GM18526 (cell line): ENCODE measurements around the gene SF3B2.

ENCODE experiments used
- POLR2A ChIP-seq: IDR thresholded peaks from 3 replicates; pipeline ENCODE4 v1.6.1; 2011; ENCODE audit not compliant: insufficient read length; ENCODE audit errors: extremely low read depth

Gene SF3B2

GRCh38 chr11:66037327-66037726 is 14.8 kb upstream of the SF3B2 start:
- TF ChIP-seq POLR2A = no peak

- no peak for TF ChIP-seq POLR2A
Observed at GRCh38 chr11:66039765-66040164, 12.4 kb upstream of the SF3B2 start.

GRCh38 chr11:66042227-66042995 is 9.8 kb upstream of the SF3B2 start:
- TF ChIP-seq POLR2A = no peak

DNA sequence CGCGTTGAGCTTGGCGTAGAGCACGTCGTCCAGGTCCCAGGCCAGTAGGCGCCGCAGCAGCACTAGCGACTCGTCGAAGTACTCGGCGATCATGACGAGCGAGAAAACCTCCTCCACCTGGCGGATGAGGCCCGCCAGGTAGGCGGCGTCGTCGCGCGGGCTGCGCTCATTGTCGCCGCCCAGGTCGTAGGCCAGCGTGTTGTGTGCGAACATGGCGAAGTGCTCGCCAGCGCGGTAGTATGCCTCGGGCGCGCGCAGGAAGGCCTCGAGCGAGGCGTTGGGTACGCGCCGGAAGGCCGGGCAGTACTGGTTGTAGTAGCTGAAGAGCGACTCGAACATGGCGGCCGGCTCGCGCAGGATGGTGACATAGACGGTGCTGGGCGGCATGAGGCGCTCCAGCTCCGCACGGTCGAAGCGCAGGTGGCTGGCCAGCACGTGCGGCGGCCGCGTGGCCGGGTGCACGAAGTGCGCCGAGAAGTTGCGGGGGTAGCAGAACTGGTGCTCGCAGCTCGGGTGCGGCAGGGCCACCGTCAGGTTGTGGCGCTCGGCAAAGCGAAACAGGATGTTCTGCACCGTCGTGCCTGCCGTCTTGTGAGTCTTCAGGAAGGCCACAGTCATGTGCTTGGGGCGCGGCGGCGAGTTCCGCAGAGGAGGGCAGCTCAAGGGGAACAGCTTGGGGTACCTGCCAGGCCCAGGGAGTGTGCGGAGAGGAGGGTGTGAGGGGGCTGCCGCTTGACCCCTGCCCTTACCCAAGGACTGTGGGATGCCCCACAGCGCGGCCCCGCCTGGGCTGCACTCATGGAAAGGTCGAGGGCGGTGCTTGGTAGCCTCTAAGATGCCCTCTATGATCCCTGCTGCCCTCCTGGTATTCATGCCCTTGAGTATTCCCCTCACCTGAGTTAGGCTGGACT is 8.9 kb upstream of the SF3B2 start:
- TF ChIP-seq POLR2A = no peak

GRCh38 chr11:66044757-66045156 is 7.4 kb upstream of the SF3B2 start:
- no peak for TF ChIP-seq POLR2A

- no peak for TF ChIP-seq POLR2A
Observed at GRCh38 chr11:66045177-66045639, 7.0 kb upstream of the SF3B2 start.

GRCh38 chr11:66046901-66047300 is 5.3 kb upstream of the SF3B2 start:
- no peak for TF ChIP-seq POLR2A

DNA sequence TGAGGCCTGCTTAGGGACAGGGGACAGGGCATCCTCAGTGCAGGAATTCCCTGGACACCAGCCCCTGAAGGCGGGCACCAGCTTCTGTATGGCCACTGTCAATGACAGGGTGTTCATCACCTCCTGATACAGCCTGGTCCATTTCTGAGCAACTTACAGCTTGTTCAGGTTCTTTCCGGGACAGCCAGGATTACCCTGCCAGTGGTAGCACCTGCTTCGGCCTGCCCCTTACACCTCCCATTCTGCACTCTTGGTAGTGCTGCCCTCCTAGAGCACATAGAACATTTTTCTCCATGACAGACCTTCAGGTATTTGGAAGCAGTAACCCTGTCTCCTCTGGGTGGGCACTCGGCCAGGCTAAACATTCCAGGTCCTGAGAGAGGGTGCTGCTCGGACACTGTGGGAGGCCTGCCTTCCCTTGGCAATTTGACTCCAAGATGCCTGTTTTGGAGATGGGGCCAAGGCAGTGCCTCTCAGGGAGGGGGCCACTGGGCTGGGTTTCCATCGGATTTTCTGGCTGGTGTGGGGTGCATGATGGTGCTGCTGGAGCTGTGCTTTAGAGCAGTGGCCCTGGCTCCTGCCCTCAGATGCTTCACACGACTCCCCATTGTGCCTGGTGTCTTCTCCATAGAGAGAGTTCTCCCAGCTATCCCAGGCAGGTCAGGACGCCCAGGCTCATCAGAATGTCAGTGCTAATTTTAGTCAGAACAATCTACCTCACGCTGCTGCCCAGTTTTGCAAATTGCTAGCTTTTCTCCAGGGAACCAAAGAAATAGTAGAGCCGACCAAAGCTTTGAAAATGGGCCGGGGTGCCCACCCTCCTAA is 4.4 kb upstream of the SF3B2 start:
- no peak for TF ChIP-seq POLR2A

DNA sequence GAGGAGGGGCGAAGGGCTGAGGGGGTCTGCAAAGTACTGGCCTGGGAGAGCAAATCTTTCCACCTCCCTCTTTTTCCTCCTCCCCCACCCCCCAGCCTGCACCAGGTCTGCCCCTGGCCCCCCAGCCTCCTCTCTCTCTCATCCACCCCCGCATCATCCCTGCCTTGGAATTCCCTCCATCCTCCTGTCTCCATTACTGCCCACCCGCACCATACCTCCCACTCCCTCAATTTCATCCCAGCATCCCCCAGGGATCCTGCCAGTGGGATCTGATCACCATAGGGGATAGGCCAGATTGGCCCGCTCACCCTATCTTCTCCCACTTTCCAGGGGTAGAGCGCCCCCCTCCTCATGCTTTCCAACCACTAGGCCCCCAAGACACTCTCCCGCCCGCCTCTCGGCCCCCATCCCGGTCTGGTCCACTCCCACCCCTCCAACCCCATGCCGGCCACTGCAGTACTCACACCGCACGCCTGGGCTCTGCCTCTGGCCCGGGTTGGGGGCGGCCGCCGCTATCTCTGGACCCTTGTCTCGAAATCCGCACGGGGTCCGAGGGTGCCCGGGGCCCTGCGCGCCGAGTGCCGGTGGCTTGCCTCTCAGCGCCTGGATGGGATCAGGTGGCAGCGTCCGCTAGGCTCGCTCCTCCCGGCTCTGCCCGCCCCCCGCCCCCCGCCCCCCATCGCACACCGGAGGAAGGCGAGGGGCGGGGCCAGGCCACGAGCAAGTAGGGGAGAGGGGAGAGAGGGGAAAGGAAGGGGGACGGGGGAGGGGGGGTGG is 3.4 kb upstream of the SF3B2 start, which contains the start of gene GAL3ST3:
TSS of gene GAL3ST3 (minus strand) at position 615 of the 777 bp plus-strand sequence. CDS start 3,746 bp downstream, outside the sequence.
- no peak for TF ChIP-seq POLR2A

GRCh38 chr11:66050581-66051231 is 1.5 kb upstream of the SF3B2 start:
- no peak for TF ChIP-seq POLR2A

- no peak for TF ChIP-seq POLR2A
Observed at GRCh38 chr11:66051371-66051765, 796 bp upstream of the SF3B2 start.

DNA sequence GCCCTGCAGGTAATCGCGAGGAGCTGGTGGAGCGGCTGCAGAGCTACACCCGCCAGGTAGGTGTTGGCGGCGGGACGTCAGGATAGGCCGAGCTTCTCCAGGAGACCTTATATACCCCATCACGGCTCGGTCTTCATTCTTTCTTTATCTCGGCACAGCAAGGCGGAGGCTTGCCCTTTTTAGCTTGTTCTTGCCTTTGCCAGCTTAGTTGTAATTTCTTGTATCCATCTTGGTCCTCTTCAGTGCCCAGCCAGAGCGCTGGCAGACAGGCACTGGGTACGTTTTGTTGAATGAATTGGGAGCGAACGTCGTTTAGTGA is 459 bp downstream of the SF3B2 start:
- TF ChIP-seq POLR2A = no peak

- no peak for TF ChIP-seq POLR2A
Observed at GRCh38 chr11:66055021-66055420, 2.9 kb downstream of the SF3B2 start.

DNA sequence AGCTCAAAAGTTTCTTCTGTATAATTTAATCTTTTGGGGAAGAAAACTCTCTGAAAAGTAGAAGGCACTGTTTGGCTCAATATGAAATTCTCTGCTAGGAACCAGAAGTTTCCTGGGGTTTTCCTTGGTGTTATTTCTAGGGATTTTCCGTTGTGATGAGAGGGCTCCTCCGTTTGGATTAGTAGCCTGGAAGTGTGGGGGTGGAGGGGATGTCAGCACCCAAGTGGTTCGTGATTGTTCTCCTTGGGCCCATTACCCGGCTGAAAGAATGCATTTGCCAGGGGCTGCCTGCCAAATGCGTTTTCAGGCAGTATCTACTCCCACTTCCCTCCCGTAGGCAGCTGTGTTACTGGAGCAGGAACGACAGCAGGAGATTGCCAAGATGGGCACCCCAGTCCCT is 4.3 kb downstream of the SF3B2 start:
- TF ChIP-seq POLR2A = no peak

DNA sequence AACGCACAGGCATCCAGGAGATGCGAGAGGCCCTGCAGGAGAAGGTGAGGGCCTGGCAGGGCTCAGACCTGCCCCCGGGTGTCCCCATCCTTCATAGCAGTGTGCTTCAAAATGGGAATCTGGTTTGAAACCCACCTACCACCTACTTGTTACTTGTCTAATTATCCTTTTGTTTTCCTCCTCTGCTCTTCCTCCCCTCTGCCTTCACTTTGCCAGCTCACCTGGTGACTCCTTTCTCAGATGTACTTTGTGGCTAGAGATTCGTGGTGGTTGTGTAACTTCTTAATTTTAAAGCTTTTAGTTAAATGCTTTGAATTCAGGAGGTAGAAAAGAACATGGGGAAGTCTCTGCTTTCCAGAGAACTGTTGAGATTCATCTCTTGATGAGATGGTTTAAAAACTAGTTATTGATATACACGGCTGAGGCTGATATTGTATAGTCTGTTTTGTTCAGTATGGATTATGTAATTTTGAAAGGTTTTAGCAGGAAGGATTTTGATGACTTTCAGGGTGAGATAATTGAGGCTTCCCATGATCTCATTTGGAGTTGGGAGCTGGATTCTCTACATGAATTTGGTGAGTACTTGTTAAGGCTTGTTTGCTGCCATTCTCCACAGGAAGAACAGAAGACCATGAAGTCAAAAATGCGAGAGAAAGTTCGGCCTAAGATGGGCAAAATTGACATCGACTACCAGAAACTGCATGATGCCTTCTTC is 8.0 kb downstream of the SF3B2 start:
- TF ChIP-seq POLR2A = no peak
